CD1c-positive myeloid dendritic cell (primary cell): ENCODE results near the gene SIRPA.

Experiments used
- DNase-seq: peaks from one replicate; pipeline ENCODE4 v3.0.0-alpha.2; 2016; ENCODE audit errors: extremely low spot score

Gene SIRPA

DNA sequence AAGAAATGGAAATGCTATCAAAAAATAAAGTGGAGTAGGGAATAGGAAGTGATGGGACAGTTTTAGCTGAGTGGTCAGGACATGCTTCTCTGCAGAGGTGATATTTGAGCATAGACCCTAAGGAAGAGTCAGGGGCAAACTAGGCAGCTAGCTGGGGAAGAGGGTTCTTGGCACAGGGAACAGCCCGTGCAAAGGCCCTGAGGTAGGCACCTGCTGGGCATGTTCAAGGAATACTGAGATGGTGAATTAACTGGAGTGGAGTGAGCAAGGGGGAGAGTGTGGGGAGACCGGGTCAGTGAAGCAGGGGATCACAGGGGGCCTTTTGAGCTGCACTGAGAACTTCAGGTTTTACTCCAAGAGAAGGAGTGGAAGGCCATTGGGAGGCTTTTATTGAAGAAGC, 7.5 kb upstream of the SIRPA start:
- no peak for DNase-seq

DNA sequence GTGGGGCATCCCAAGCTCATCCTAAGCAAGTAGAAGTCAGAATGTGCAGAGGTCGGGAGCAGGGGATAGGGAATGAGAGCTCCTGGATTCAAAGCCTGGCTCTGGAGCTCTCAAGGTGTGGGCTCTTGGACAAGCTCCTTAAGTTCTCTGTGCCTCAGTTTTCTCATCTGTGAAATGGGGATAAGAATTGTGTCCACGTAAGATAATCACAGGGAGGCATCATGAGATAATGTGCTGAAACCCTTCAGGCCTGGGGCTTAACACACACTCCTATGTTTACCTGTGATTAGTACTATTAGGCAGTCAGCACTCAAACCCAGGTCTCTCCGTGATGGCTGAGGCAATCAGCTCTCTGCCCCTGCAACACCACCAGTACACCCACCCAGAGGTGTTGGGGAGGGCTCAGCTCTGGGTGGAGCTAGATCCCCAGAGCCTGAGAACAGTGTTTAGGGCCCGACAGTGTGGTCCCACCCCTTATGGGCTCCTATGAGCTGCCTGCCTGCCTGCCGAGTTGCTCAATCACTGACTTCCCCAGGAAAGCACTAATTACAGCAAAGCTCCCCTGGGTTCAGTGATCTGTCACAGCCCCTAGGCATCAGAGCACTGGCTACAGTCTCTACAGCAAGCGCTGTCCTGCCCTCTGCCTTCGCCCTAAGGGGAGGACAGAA, 6.3 kb upstream of the SIRPA start:
- DNase-seq: peak; percentile 61

- DNase-seq: no peak
These were observed 4.5 kb upstream of the SIRPA start for GRCh38 chr20:1890469-1891262.

DNA sequence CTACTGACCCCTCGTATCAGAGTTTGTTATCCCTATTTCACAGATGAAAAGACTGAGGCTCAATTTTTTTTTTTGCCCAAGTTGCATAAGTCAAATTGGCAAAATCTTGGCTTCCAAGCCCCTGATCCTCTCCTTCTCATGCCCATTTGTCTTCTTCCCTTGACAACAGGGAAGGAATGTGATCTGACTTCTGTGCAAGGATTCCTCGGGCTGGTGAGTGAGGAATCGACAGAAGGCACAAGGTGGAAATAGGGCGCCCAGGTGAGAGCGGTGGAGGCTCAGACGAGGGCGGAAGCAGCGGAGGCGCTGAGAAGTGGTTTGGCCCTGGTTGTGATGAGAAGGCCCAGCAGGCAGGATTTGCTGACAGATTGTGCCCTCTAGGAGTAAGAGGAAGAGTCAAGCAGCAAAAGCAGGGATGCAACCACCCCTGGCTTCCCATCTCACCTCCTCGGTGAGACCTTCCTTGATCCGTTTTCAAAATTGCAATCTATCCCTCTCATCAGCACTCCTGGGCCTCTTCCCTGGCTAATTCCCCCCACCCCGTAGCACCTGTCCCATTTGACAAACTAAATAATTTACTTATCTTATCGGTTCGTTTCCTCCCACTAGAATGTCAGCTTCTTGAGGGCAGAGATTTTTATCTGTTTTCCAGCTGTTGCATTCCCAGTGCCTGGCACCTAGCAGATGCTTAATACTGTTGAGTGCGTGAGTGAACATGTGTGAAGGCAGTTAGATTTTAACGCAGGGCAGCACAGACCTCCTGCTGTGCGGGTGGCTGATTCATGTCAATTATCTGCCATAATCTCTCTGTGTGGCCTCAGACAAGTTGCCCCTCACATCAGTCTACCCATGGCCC, 3.7 kb upstream of the SIRPA start:
- DNase-seq: no peak

GRCh38 chr20:1892119-1892385, 3.2 kb upstream of the SIRPA start:
- no peak for DNase-seq

GRCh38 chr20:1893721-1894470, 1.3 kb upstream of the SIRPA start:
- peak; percentile 86 for DNase-seq

- DNase-seq: no peak
These were observed 696 bp upstream of the SIRPA start for GRCh38 chr20:1894471-1894950.

DNA sequence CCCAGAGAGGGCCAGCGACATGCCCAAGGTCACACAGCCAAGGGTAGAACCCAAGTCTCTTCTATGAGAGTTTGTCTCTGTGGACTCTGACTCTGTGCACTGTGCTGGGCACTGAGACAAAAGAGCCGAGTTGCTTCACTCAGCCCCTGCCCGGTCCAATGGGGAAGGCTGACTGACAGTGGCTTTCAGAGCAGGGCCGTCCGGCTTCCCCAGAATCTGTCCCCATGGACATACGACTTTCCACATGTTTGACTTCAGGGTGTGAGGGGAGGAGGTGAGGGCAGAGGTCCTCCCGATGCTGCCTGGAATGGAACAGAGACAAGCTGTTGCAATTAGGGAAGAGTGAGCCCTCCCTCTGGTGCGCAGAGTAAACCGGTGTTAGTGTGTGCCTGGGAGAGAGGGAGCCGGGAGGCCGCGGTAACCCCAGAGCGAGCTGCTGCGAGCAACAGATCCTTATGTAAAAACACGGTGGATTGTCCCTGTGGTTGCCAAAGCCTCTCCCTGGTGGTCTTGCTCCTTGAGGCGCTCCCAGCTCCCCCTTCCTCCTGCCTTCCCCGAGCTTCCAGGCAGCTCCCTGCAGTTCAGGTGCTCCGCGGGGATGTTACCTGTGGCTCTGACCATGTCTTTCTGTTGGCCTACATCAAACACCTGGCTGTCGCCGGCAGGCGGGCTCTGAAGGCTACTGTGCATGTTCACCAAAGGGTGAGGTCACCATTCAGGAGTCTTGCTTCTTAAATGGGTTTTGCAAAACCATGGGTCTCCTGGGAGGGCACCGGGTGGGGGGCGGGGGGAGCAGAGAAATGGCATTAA, 672 bp downstream of the SIRPA start:
- peak; percentile 48 for DNase-seq

DNA sequence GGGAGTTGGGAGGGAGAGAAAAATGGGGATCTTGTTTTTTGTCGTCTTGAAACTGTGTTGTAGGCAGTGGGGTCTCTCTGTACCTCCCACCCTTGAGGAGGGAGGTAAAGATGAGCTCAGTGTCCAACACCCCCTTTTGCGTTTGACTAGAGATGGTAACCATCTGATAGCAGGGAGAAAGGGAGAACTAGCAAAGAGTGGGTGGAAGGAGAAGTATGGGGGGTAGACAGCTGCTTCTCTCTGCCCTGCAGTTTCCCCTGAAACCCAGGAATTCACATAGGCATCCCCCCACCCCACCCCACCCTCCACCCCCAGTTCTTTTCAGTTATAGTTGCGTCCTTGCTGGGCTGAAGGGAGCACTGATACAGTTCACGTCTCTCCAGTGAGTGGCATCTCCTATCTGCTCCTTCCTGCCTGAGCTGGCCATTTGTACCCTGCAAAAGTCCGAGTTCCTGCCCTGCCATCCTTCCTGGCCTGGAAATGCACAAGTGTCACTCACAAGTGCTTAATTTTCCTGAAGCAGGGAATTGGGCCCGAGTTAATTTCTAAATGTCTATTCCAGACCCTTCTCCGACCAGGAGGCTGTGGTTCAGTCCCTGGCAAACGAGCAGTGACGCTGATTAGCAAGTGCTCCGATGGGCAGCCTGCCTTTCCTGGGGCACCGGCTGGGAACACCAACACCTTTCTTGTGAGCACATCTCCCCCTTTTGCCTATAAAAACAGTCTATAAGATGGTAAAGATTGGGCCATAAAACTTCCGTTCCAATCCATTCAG, 1.5 kb downstream of the SIRPA start:
- peak; percentile 77 for DNase-seq

DNA sequence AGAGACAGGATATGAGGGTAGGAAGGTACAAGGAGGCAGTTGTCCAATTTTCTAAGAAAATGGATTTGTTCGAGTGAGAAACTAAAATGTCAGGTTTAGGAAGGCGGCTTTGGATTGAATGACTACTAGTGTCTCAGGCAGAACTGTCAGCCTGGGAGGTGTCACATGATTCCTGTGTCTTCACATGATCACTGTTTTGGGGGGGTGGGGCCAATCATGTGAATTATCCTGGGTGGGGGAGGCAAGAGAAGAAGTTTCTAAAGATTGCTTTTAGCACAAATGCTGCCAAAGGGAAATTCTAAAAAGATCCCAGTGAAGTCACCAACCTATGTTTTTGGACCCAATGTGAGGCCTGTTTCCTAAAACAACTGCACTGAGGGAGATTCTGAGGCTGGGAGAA, 2.3 kb downstream of the SIRPA start:
- DNase-seq: peak; percentile 84

GRCh38 chr20:1897965-1898464, 2.8 kb downstream of the SIRPA start:
- DNase-seq: peak; percentile 90

DNA sequence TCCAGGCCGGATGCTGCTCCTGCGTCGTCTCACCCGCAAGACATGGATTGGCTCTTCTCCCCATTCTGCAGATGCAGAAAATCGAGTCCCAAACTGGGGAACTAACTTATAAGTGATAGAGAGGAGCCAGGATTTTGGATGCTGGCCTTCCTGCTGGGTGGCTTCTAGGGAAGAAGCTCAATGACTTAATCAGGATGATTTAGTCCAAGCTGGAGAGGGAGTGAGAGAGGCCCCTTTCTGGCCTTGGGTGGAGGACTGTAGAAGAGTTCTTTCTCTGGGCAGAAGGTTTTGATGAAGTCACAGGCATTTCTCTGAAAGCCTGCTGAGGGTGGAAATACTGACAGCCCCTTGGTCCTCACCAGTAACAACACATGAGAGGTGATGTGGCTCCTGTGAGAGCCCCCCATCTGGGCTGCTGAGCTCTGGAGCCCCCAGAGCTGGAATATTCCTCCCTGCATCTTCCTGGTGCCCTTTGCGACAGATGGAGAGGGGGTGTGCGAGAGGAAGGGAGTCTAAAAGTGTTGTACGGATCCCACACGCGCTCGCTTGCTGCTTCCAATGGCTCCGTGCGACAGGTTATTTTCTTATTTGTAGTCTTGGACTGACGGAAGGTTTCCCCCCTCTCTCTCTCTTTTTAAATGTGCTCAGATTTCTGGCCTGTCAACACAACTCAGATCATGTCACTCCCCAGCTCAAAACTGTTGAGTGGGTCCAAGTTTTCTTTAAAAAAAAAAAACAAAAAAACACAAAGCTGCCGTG, 3.5 kb downstream of the SIRPA start:
- DNase-seq: no peak

DNA sequence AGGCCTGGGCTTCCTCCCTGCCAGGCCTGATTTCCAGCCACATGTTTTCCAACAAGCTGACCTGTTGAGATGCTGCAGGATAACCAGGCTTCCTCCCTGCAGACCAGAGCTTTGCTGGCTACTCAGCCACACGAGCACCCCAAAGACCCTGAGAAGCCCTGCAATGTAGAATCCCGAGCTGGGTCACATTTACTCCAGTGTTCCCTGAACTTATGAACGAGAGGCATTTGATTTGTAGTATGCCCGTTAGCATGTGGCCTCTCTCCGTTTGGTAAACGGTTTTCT, 4.0 kb downstream of the SIRPA start:
- no peak for DNase-seq

DNA sequence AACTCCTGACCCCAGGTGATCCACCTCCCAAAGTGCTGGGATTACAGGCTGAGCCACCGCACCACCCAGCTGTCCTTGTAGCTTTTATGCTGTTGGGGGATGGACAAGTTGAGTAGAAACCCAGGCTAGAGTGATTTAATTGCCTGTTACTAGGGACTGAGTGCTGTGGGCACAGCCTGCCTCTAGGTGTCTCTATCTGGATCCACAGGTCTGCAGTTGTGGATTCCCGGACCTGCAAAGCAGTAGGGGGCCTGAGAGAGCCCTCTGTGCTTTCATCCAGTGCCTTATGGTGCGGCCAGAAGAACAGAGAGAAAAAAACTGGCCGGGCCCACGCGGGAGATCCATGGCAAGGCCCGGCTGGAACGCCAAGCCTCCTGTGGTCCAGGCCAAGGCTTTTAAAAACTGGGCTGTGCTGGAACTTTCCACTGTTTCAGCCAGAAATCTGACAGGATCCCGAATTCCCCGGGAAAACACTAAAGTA, 5.2 kb downstream of the SIRPA start:
- no peak for DNase-seq

- DNase-seq: no peak
These were observed 6.5 kb downstream of the SIRPA start for GRCh38 chr20:1901704-1902103.

GRCh38 chr20:1902188-1902587, 7.0 kb downstream of the SIRPA start:
- no peak for DNase-seq

DNA sequence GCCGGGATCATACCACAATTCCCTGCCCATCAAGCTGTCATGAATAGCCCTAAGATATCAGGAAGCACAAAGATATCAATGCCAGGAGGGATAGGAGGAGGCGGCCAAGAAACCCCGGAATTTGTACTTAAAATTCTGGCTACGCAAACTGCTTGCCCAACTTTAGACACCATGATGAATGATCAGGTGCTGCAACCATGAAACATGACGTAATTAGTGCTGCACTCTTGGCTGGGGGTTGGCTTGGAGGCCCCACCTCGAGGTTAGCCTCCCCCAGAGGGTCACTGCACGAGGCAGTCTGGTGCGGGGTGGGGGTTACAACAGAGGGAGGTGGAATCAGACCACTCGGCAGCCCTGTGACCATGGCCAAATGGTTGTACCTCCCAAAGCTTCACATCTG, 8.9 kb downstream of the SIRPA start:
- no peak for DNase-seq

- DNase-seq: no peak
These were observed 9.8 kb downstream of the SIRPA start for GRCh38 chr20:1905009-1905408.

- no peak for DNase-seq
These were observed 10.5 kb downstream of the SIRPA start for GRCh38 chr20:1905693-1906092.
